SK-MEL-5 (cell line): Measurements from ENCODE around the gene FRMD4A. TPM values are rescaled to one million over a fixed set of nuclear protein-coding genes. Genes with fewer than 3 reads are reported as not detected.
"Not testable (repeated sequence)": the region's sequence is repeated elsewhere in the genome, so short reads cannot be mapped to it uniquely, and the experiment has no call there.

Source experiments
- DNase-seq: peaks from one replicate; pipeline ENCODE4 v3.0.0-alpha.2; 2016; ENCODE audit warnings: low read depth, low spot score
- in situ Hi-C: cut with HindIII; loops from 2 replicates; pipeline ENCODE4 v1.10.0; 2016; ENCODE audit warnings: low sequenced_read_pairs, high pct_unique_total_duplicates, low pct_unique_long_range_greater_than_20kb
- total RNA-seq: library from RNA; depleted of rRNA; stranded (reverse); fragments of >200 nt; shearing (Covaris generic); gene quantifications from 2 replicates; pipeline ENCODE4 v1.2.3, GENCODE V29; 2014

Gene FRMD4A
- total RNA-seq, 1 experiment from 2014 or later, result 9.9 TPM

DNA sequence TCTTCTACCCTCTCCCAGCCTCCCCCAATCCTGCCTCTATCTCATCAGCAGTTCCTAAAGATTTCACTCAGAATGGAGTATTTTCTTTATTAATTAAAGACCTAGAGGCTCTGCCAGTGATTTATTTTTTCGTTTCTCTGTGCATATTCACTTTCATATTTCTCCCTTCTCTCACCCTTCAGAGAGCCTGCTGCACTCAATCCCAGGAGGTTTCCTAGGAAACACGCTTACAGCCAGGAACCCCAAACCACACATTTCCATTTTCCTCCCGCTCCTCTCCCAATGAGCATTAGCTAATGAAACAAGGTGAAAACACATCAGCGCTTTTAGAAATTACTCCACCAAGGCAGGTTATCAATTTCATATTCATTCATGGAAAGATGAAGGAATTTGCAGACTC, 180.2 kb downstream of the FRMD4A start:
- no peak for DNase-seq
- in situ Hi-C loops, result no loop called here

DNA sequence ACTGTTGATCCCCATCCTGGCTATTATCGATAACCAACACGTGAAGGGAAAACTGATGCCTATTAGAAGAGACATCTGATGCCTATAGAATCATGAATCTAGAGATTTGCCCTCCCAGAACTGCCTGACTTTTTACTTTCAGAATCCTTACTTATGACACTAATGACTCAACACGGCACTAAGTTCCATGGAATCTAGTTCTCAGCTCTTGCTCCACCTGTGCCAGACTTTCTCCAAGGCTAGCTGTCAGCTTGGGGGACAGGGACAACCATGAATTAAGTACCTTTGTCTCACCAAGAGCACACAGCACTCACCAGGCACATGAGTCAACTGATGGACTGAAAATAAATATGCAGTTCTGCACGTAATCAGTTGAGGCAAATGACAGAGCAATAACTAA, 184.2 kb downstream of the FRMD4A start:
- no peak for DNase-seq
- in situ Hi-C loops, result no loop called here

DNA sequence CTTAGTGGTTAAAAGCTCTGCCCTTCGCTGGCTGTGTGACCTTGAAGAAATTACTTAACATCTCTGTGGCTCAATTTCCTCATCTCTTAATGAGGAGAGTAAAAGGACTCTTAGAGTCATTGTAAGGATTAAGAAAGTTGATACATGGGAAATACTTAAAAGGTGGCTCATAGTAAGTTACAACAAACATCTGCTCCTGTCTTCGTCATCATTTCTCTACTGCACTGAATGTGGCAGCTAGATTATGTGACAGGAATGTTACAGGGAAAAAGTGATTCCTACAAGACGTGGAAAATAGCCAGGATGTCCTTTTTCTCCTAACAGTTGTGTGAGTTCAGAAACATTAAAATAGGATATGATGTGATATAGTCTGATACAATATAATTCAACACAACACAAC, 184.7 kb downstream of the FRMD4A start:
- in situ Hi-C loops, result no loop called here
- DNase-seq, result no peak

DNA sequence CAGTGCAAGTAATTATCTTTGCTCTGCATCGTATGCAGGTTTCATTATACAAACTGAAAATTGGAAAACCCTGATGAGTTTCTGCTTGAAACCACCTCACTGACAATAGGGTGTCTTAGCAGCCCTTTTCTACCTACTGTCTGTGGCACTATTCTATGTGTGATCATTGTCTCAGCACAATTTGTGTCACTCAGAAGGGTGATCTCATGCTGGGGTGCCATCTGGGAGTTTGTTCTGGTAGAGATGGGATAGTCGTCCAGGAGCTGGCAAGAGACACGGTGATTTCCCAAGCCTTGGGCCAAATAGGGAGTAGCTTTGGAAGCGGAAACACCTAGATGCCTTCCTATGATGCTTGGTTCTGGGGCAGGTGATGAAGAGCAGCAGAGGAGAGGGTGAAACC, 186.3 kb downstream of the FRMD4A start:
- DNase-seq, result no peak
- in situ Hi-C loops, result no loop called here

DNA sequence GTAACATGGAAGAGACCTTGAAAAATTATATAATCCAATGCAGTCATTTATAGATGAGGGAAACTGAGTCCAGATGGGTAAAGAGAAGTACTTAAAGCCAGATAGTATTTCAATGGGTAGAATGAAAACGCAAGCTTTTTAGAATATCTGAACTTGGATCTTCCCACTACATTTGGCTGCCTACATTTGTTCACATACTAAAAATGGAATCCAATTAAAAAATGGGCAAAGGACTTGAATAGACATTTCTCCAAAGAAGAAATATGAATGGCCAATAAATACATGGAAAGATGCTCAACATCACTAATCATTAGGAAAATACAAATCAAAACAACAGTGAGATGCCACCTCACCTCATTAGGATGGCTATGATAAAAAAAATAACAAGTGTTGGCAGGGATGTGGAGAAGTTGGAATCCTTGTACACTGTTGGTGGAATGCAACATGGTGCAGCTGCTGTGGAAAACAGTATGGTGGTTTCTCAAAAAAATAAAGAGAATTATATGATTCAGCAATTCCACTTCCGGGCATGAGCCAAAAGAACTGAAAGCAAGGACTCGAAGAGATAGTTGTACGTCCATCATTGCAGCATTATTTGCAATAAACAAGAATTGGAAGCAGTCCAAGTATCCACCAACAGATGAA, 188.0 kb downstream of the FRMD4A start:
- in situ Hi-C loops, result no loop called here
- no peak for DNase-seq

DNA sequence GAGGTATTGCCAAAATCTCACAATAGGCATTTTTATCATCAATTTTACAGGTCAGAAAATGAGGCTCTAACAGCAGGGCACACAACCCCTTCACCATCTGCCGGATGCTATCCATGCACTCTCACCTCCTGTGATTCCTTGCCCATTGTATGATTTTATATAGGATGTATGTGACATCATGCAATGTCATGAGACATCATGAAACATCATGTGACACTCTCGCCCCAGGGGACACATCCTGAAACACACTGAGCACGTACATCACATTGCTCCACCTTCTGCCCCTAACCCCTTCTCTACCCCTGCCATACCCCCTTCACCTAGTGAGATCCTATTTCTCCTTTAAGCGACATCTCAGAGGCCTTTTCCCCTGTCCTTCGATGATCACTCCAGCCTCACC, 189.4 kb downstream of the FRMD4A start:
- in situ Hi-C loops, result no loop called here
- DNase-seq, result no peak

DNA sequence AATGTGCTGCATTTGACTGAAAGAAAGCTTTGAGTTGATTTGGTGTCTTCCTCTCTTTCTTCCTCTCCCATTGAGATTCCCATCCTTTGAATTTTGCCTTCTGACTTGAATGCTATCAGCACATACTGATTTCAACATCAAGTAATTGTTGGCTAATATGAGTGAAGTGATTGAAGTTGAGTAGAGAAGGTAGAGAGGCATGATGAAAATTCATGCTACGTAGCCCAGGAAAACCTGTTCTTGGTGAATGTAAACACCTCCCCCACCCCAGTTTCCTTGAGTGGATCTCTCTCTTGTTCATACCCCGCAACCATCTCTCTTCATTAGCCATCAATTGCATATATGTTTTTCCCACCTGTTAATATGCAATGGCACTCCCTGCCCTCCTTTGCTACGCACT, 193.3 kb downstream of the FRMD4A start:
- in situ Hi-C loops, result no loop called here

DNA sequence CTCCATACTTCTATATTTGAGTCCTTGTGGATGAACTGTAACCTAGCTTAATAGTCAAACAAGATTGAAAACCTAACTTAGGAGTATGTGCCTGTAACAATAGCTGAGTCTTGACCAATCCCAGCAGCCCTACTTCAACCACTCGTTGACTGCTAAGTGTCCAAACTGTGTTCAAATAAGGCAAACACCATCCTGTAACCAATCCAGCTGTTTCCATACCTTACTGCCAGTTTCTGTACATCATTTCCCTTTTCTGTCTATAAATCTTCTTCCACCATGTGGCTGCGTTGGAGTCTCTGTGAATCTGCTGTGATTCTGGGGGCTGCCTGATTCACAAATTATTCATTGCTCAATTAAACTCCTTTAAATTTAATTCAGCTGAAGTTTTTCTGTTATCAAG, 195.5 kb downstream of the FRMD4A start:
- in situ Hi-C loops, DNase-seq: not testable (repeated sequence)

More for the DNA sequence above, 193.3 kb downstream of the FRMD4A start:
- no peak for DNase-seq

DNA sequence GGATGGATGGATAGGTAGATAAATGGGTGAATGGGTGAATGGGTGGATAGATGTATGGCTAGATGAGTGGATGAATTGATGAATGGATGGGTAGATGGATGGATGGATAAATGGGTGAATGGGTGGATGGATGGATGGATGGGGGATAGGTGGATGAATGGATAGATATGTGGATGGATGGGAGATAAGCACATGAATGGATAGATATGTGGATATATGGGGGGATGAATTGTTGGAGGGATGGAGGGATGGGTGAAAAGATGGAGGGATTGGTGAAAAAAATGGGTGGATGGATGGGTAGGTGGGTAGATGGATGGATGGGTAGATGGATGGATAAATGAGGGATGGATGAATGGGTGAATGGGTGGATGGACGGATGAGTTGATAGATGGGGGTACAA, 196.4 kb downstream of the FRMD4A start:
- in situ Hi-C loops, result no loop called here
- no peak for DNase-seq

DNA sequence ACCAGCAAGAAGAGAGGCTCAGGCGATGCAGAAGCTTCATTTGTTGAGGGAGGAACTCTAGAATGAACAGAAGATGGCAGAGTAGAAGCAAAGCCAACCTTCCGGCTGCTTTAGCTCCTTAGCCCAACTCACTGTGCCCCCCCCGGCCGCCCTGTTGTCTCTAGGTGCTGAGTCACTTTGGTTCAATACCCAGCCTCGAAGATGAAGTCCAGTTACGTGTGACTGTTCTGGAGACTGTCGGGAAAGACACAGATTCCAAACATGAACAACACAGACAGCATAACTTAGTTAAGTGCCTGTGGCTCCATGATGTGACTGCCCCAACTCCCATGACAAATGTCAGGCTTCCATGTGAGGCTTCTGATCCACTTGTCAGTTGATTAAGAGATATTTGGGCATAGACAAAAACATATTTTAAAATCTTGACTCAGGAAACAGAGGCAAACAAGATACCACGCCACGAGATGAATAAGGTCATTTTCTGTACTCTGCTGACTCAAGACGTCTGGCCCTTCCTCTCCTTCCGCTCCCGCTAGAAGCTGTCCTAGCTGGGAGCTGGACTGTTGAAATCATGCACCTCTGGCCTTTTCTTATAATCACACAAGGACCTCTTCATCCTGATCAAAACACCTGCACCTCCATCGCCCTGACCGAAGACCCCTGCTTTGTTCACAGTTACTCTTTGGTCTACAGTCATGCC, 199.3 kb downstream of the FRMD4A start:
- in situ Hi-C loops, result no loop called here
- DNase-seq, result no peak

DNA sequence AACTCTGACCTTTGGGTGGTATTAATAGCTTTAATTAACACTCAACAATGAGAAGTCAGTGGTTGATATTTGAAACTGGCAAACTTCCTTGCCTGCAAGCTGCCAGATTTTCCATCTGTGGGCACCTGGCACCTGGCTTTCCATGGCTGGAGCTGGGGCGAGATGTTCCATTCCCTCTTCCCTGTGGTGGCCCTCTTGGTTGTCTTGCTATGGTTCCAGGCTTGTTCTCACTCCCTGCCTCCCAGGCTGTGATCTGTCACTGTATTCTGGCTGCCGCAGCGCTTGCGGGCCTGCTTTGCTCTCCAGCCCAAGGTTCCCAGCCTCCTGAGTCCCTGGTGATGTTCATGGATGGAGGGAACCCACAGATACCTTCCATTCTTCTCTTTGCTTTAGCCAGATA, 201.0 kb downstream of the FRMD4A start:
- no peak for DNase-seq
- in situ Hi-C loops, result no loop called here

DNA sequence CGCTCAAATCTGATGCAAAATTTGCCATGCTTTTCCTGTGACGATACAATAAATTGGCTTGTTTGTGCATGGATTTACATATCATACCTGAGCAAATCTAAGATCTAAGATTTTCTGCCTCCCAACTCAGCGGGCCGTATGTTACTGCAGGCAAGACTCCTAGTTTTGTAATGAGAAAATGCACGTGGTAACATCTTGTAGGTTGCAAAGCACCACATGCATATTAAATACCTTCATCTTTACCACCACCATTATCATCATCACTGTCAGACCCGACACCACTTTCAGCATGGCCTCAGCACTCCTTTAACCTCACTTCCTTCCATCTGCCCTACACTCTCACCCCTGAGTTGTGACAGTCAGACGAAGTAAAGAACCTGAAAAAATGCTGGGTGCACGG, 202.2 kb downstream of the FRMD4A start:
- in situ Hi-C loops, result no loop called here
- DNase-seq, result no peak

DNA sequence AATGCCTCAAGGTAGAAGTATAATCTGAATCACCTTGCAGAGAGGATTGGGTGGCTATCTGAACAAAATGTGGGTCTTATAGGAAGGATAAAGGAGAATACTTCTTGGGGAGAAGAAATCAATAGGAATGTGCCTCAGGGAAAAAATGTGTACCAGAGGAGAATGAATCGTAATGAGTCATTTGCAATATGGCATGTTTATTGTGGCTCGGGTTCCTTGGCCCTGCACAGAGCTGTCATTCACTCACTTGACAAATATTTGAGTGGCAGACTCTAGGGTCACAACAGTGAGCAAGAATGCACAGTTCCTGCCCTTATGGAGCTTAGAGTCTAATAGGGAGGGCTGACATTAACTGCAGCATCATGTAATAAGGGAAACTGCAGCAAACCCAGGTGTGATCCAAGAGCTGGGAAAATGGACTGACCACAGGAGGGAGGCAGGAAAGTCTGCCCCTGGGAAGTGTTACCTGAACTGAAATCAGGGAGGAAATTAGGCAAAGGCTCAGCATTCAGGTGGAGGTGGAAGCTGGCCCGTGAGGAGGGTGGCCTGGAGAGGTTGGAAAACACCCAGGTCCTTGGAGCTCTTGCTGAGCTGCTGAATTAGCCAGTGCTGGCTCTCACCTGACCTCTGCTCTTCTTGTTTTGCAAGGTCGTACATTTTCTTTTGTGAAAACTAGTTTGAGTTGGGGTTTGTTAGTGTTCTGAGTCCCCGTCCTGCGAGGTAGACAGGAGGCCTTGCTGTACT, 203.9 kb downstream of the FRMD4A start:
- in situ Hi-C loops, result no loop called here
- DNase-seq, result no peak

DNA sequence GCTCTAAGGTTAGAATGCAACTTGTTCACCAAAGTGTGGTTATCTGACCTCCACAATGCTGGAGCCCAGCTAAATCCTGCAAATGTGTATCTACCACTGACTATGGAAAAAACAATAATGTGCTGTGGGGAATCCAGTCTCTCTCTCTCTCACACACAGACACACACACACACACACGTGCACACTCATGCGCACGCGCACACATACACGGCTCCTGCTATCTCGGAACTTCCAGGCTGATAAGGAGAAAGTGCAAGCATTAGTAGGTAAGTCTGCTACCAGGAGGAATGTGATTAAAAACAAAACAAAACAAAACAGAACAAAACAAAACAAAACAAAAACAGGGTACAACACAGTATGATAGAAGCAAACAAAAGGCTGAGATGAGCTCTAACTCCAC, 205.2 kb downstream of the FRMD4A start:
- in situ Hi-C loops, result no loop called here
- DNase-seq, result no peak

DNA sequence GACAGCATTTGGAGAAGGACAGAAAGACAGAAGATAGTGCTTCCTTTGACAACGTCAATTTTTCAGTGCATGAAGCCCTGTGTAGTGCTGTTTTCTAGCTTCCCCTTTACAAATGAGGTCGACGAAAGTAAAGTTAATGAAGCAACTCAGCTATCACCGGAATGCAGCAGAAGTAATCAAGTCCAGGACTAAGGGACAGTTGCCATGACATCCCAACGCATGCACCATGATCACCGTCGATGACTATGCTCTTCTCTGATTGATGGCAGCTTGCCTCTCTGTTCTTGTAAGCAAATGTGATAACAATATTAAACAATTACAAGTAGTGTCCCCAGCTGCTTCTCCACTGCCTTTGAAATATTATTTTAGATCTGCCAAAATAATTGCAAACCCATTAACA, 205.8 kb downstream of the FRMD4A start:
- in situ Hi-C loops, result no loop called here
- no peak for DNase-seq

DNA sequence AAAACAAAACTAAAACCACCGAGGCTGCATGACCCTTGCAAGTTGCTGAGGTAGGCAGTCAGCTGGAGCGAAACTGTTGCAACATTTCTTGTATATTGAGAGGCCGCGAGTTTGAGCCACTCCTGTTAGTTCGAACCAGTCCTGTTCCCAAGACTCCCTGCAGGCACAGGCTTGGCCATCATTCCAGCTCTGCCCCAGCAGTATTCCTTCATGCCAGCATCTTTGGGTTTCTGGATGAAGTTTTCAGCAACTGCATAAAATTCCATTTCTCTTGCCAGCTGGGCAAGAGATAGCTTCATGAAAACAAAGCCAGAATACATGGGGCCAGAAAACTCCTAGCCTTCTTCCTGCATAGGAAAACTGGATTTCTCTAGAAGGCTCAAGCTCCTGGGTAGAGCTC, 207.6 kb downstream of the FRMD4A start:
- DNase-seq, result no peak
- in situ Hi-C loops, result no loop called here

DNA sequence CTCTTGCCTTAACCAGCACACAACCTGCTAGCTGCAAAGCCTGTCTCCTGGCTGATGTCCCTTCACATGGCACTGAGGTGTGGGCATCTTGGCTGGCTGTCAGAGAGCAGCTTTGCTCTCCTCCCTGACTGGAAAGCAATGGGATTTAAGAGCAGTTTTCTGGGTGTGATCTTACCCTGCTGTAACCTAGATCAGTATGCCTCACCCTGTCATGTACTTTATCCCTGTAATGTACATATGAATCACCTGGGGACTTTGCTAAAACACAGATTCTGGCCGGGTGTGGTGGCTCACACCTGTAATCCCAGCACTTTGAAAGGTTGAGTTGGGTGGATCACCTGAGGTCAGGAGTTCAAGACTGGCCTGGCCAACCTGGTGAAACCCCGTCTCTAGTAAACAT, 209.9 kb downstream of the FRMD4A start:
- no peak for DNase-seq
- in situ Hi-C loops, result no loop called here

DNA sequence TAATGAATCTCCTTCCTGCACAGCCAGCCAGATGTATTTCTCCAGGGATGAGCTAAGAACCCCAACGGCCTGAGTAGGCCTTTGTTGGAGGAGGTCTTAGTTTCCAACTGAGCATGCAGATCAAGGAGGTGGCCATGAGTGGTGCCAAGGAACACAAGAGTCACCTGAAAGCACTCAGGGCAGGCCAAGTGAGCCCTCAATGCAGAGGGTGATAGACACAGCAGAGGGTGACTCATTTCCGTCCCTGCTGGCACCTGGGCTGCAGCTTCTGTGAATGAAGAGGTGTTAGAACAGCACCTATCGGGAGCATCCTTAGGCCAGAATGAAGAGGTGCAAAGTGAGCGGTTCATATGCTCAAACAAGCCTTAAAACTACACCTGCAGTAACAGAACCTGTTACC, 211.8 kb downstream of the FRMD4A start:
- in situ Hi-C loops, result no loop called here
- DNase-seq, result no peak

DNA sequence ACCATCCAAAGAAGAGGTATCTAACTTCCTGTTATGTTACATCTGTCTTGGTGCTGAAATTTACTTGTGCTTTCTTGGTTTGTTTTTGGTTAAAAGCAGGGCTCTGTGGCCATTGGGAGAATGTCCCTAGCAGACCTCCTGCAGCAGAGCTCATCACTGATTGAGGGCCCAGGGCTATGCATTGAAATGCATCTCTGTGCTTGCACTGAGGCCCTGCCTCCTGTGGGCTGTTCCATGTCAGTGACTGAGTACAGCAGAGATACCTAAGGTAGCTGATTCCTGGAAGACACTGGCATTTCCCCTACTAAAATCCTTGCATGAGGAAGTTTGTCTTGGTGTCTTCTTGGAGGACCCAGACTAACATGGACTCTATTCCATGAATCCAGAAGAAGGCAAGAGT, 213.9 kb downstream of the FRMD4A start:
- in situ Hi-C loops, result no loop called here
- DNase-seq, result no peak
